Inferior parietal cortex (tissue), 1 donor: ENCODE data around the gene NR1H4.
A peak's percentile ranks its signal among the peaks of the same experiment; 100 is the strongest.
"Not testable (repeated sequence)": the region's sequence is repeated elsewhere in the genome, so short reads cannot be mapped to it uniquely, and the experiment has no call there.

ENCODE experiments used
- DNase-seq: peaks from one replicate; pipeline ENCODE4 v3.0.0-alpha.2; 2016; ENCODE audit errors: extremely low spot score

The NR1H4 gene

GRCh38 chr12:100567945-100568344 is 94.3 kb downstream of the NR1H4 start:
- no peak for DNase-seq

GRCh38 chr12:100572184-100572583 is 98.5 kb downstream of the NR1H4 start:
- DNase-seq = no peak

- DNase-seq = peak; percentile 77
These were observed 99.9 kb downstream of the NR1H4 start, which contains the start of gene GAS2L3 for GRCh38 chr12:100573292-100574186. TSS of gene GAS2L3 (plus strand) at chr12:100573684. CDS start at chr12:100594905, 21,221 bp downstream.

- no peak for DNase-seq
These were observed 100.8 kb downstream of the NR1H4 start for GRCh38 chr12:100574187-100575074.

GRCh38 chr12:100576331-100577036 is 102.8 kb downstream of the NR1H4 start:
- no peak for DNase-seq

- DNase-seq = no peak
These were observed 105.3 kb downstream of the NR1H4 start for GRCh38 chr12:100578923-100579322.

GRCh38 chr12:100579844-100580243 is 106.2 kb downstream of the NR1H4 start:
- DNase-seq = no peak

- DNase-seq = no peak
These were observed 110.6 kb downstream of the NR1H4 start for GRCh38 chr12:100584256-100584655.

- no peak for DNase-seq
These were observed 118.3 kb downstream of the NR1H4 start for GRCh38 chr12:100591979-100592378.

- DNase-seq = no peak
These were observed 119.8 kb downstream of the NR1H4 start for GRCh38 chr12:100593490-100593889.

GRCh38 chr12:100601626-100602025 is 128.0 kb downstream of the NR1H4 start:
- no peak for DNase-seq

GRCh38 chr12:100602997-100603396 is 129.3 kb downstream of the NR1H4 start:
- not testable (repeated sequence) for DNase-seq

GRCh38 chr12:100608776-100609175 is 135.1 kb downstream of the NR1H4 start:
- no peak for DNase-seq

- no peak for DNase-seq
These were observed 137.2 kb downstream of the NR1H4 start for GRCh38 chr12:100610666-100611430.

GRCh38 chr12:100612606-100613005 is 138.9 kb downstream of the NR1H4 start:
- no peak for DNase-seq
